ENCODE measurements around the gene AKAP9. TPM values are rescaled to one million over a fixed set of nuclear protein-coding genes. Genes with fewer than 3 reads are reported as not detected.
A peak's percentile ranks its signal among the peaks of the same experiment; 100 is the strongest.
"Not testable (repeated sequence)": the region's sequence is repeated elsewhere in the genome, so short reads cannot be mapped to it uniquely, and the experiment has no call there.

AKAP9 gene
- total RNA-seq, 1 experiment from 2014 or later, result 6.6 TPM

GRCh38 chr7:92092210-92092609, 151.5 kb downstream of the AKAP9 start:
- in situ Hi-C loops (cut with HindIII; ENCODE audit: low pct_unique_long_range_greater_than_20kb, low sequenced_read_pairs), result no loop called here
- DNase-seq (ENCODE audit: low read depth), result no peak

GRCh38 chr7:92095380-92095779, 154.7 kb downstream of the AKAP9 start:
- in situ Hi-C loops (cut with HindIII; ENCODE audit: low pct_unique_long_range_greater_than_20kb, low sequenced_read_pairs), result no loop called here
- DNase-seq (ENCODE audit: low read depth), result no peak

GRCh38 chr7:92100534-92100933, 159.9 kb downstream of the AKAP9 start:
- no peak for DNase-seq (ENCODE audit: low read depth)
- in situ Hi-C loops (cut with HindIII; ENCODE audit: low pct_unique_long_range_greater_than_20kb, low sequenced_read_pairs), result no loop called here

- in situ Hi-C loops (cut with HindIII; ENCODE audit: low pct_unique_long_range_greater_than_20kb, low sequenced_read_pairs), result not testable (repeated sequence)
- peak; percentile 1 for DNase-seq (ENCODE audit: low read depth)
These were observed 162.2 kb downstream of the AKAP9 start for GRCh38 chr7:92102862-92103261.

- no peak for DNase-seq (ENCODE audit: low read depth)
- in situ Hi-C loops (cut with HindIII; ENCODE audit: low pct_unique_long_range_greater_than_20kb, low sequenced_read_pairs), result no loop called here
These were observed 168.2 kb downstream of the AKAP9 start for GRCh38 chr7:92108821-92109220.

- in situ Hi-C loops (cut with HindIII; ENCODE audit: low pct_unique_long_range_greater_than_20kb, low sequenced_read_pairs), result no loop called here
- no peak for DNase-seq (ENCODE audit: low read depth)
These were observed 170.2 kb downstream of the AKAP9 start for GRCh38 chr7:92110857-92111256.

- DNase-seq (ENCODE audit: low read depth), result no peak
- in situ Hi-C loops (cut with HindIII; ENCODE audit: low pct_unique_long_range_greater_than_20kb, low sequenced_read_pairs), result no loop called here
These were observed 175.2 kb downstream of the AKAP9 start for GRCh38 chr7:92115821-92116220.

GRCh38 chr7:92116949-92117348, 176.3 kb downstream of the AKAP9 start:
- no peak for DNase-seq (ENCODE audit: low read depth)
- in situ Hi-C loops (cut with HindIII; ENCODE audit: low pct_unique_long_range_greater_than_20kb, low sequenced_read_pairs), result no loop called here

- DNase-seq (ENCODE audit: low read depth), result no peak
- in situ Hi-C loops (cut with HindIII; ENCODE audit: low pct_unique_long_range_greater_than_20kb, low sequenced_read_pairs), result no loop called here
These were observed 178.6 kb downstream of the AKAP9 start for GRCh38 chr7:92119213-92119759.

GRCh38 chr7:92121681-92122080, 181.0 kb downstream of the AKAP9 start:
- no peak for DNase-seq (ENCODE audit: low read depth)
- in situ Hi-C loops (cut with HindIII; ENCODE audit: low pct_unique_long_range_greater_than_20kb, low sequenced_read_pairs), result no loop called here

- no peak for DNase-seq (ENCODE audit: low read depth)
- in situ Hi-C loops (cut with HindIII; ENCODE audit: low pct_unique_long_range_greater_than_20kb, low sequenced_read_pairs), result no loop called here
These were observed 190.4 kb downstream of the AKAP9 start for GRCh38 chr7:92131093-92131492.

- no peak for DNase-seq (ENCODE audit: low read depth)
- in situ Hi-C loops (cut with HindIII; ENCODE audit: low pct_unique_long_range_greater_than_20kb, low sequenced_read_pairs), result no loop called here
These were observed 191.2 kb downstream of the AKAP9 start for GRCh38 chr7:92131764-92132330.

- in situ Hi-C loops (cut with HindIII; ENCODE audit: low pct_unique_long_range_greater_than_20kb, low sequenced_read_pairs), result no loop called here
- no peak for DNase-seq (ENCODE audit: low read depth)
These were observed 192.6 kb downstream of the AKAP9 start for GRCh38 chr7:92133133-92133736.

- in situ Hi-C loops (cut with HindIII; ENCODE audit: low pct_unique_long_range_greater_than_20kb, low sequenced_read_pairs), result no loop called here
- DNase-seq (ENCODE audit: low read depth), result peak; percentile 78
These were observed 193.1 kb downstream of the AKAP9 start for GRCh38 chr7:92133737-92134270.

- DNase-seq (ENCODE audit: low read depth), result peak; percentile 92
- in situ Hi-C loops (cut with HindIII; ENCODE audit: low pct_unique_long_range_greater_than_20kb, low sequenced_read_pairs), result no loop called here
These were observed 193.8 kb downstream of the AKAP9 start, which contains the start of gene CYP51A1 for GRCh38 chr7:92134271-92135051. Gene CYP51A1 (minus strand): TSS chr7:92134477. CDS start chr7:92134364, 113 bp downstream.

- peak; percentile 4 for DNase-seq (ENCODE audit: low read depth)
- in situ Hi-C loops (cut with HindIII; ENCODE audit: low pct_unique_long_range_greater_than_20kb, low sequenced_read_pairs), result no loop called here
These were observed 194.6 kb downstream of the AKAP9 start for GRCh38 chr7:92135052-92135889.

GRCh38 chr7:92137557-92137956, 196.9 kb downstream of the AKAP9 start:
- no peak for DNase-seq (ENCODE audit: low read depth)
- in situ Hi-C loops (cut with HindIII; ENCODE audit: low pct_unique_long_range_greater_than_20kb, low sequenced_read_pairs), result no loop called here

GRCh38 chr7:92141161-92141560, 200.5 kb downstream of the AKAP9 start:
- DNase-seq (ENCODE audit: low read depth), result no peak
- in situ Hi-C loops (cut with HindIII; ENCODE audit: low pct_unique_long_range_greater_than_20kb, low sequenced_read_pairs), result no loop called here

All from Caki2 (cell line).